Activated naive CD4-positive, alpha-beta T cell treated with anti-CD3 and anti-CD28 coated beads for 36 hours (primary cell): Measurements from ENCODE around the gene GASK1B. TPM values are rescaled to one million over a fixed set of nuclear protein-coding genes. Genes with fewer than 3 reads are reported as not detected.

Experiments
- CTCF ChIA-PET: fragments of 350-600 bp; sonication (Branson Sonifier 250); formaldehyde crosslinking; loops from one replicate; lab custom pipeline; 2021; ENCODE audit warnings: antibody characterized with exemption; lab: Charles Lee
- DNase-seq: peaks from one replicate; pipeline ENCODE4 v3.0.0-alpha.2; 2020
- H3K27ac Mint-ChIP-seq: one replicate; pipeline ENCODE4 v1.8.0; 2021; ENCODE audit warnings: mild to moderate bottlenecking, mixed read lengths
- H3K27me3 Mint-ChIP-seq: one replicate; pipeline ENCODE4 v1.8.0; 2021; ENCODE audit warnings: low read depth, mixed read lengths
- H3K36me3 Mint-ChIP-seq: one replicate; pipeline ENCODE4 v1.8.0; 2021; ENCODE audit warnings: low read depth, mixed read lengths
- H3K4me1 Mint-ChIP-seq: one replicate; pipeline ENCODE4 v1.8.0; 2021; ENCODE audit warnings: low read depth, mixed read lengths
- H3K4me3 Mint-ChIP-seq: one replicate; pipeline ENCODE4 v1.8.0; 2021; ENCODE audit warnings: mild to moderate bottlenecking, moderate library complexity, mixed read lengths
- H3K9me3 Mint-ChIP-seq: one replicate; pipeline ENCODE4 v1.8.0; 2021; ENCODE audit warnings: mixed read lengths
- intact Hi-C: fragments of 100-400 bp; cut with micrococcal nuclease; formaldehyde crosslinking; loops from one replicate; pipeline ENCODE4 v1.15.1; 2023
- total RNA-seq, 2 experiments: library from RNA; stranded (reverse); gene quantifications; one replicate each; pipeline ENCODE4 v1.2.3, GENCODE V29; 2021

The GASK1B gene
- total RNA-seq, 2 experiments from 2014 or later = not detected

DNA sequence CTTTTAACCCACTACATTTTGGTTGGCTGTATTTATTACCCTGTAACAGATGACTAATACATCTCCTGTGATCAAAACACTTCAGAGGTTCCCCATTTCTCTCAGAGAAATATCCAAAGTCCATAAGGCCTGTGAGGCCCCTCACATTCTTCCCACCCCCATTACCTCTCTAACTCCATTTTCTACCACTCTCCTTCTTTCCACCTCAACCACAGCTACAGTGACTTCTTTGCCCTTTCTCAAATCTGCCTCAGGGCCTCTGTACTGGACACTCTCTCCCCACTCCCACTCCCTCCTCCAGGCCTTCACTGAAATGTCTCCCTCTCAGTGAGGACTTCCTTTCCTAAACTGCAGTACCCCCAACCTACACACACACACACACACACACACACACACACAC, 29.1 kb upstream of the GASK1B start:
- no peaks in the 10 kb centered on the region for H3K36me3 Mint-ChIP-seq
- H3K9me3 Mint-ChIP-seq = no peaks in the 10 kb centered on the region
- DNase-seq = no peak
- H3K27me3 Mint-ChIP-seq = no peaks in the 10 kb centered on the region
- CTCF ChIA-PET = no interaction called here
- intact Hi-C loops = no loop called here
- H3K27ac Mint-ChIP-seq = no peak overlapping the region
- H3K4me1 Mint-ChIP-seq = no peaks in the 10 kb centered on the region
- no peak overlapping the region for H3K4me3 Mint-ChIP-seq

DNA sequence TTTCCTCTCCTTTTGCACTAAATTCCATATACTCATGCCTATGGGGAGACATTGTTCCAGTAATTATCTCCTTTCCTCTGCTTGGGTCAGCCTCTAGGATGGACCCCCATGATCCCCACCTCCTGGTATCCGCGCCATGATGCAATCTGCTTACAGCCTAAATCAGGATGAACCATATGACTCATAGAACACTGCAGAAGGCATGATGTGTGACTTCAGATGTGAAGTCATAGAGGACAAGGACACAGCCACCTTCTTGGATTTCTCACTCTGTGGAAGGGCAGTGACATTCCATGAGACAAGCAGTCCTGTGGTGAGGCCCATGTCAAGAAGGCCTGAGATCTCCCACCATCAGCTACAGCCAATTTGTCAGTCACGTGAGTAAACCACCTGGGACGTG, 28.5 kb upstream of the GASK1B start:
- Mint-ChIP-seq H3K27me3 (no peaks in the 10 kb centered on the region), H3K9me3 (no peaks in the 10 kb centered on the region), H3K4me1 (no peaks in the 10 kb centered on the region), H3K36me3 (no peaks in the 10 kb centered on the region), H3K27ac (no peak overlapping the region), H3K4me3 (no peak overlapping the region)
- no peak for DNase-seq
- CTCF ChIA-PET = no interaction called here
- intact Hi-C loops = no loop called here

DNA sequence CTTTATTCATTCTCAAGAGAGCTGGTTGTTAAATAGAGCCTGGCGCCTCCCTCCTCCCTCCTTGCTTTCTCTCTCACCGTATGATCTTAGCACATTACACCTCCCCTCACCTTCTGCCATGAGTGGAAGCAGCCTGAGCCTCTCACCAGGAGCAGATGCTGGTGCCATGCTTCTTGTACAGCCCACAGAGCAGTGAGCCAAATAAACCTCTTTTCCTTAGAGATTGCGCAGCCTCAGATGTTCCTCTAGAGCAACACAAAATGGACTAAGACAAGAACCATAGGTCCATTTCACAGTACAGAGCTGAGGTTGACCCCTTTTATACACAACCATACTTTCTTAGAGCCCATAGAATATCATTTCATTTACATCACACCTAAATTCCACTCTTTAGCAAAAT, 27.4 kb upstream of the GASK1B start:
- no peaks in the 10 kb centered on the region for H3K36me3 Mint-ChIP-seq
- CTCF ChIA-PET = interaction anchor here (0.6 kb wide), 1 partner anchor 1724 kb away, joined by 3 read pairs; no protein-coding TSS in a partner anchor
- H3K27ac Mint-ChIP-seq = no peak overlapping the region
- no peaks in the 10 kb centered on the region for H3K4me1 Mint-ChIP-seq
- H3K27me3 Mint-ChIP-seq = peaks cover 3% of the 10 kb centered on the region
- no peaks in the 10 kb centered on the region for H3K9me3 Mint-ChIP-seq
- H3K4me3 Mint-ChIP-seq = no peak overlapping the region
- intact Hi-C loops = no loop called here
- no peak for DNase-seq

DNA sequence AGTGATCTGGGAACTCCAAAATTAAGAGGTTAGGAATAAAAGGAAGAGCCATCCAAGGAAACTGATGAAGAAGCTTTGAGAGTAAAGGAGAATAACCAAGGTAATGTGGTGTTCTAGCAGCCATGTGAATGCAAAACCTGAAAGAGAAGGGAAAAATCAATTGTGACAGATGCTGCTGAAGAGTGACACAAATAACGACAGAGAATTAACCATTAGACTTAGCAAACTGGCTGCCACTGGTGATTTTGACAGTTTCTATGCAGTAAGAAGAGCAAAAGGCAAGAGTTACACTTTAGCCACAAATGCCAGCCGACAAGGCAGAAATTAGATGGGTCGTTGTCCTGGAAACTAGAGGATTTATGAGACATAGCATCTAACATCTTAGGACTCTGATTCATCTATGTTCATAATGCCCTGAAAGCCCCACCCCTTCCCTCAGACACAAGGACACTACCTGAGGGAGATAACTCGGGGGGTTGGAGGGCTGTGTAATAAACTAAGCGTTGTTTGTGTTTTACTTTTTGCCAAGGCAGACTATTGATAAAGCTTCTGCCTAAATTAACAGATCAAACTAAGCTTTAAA, 24.5 kb upstream of the GASK1B start:
- Mint-ChIP-seq H3K4me3 (no peak overlapping the region), H3K27ac (no peak overlapping the region), H3K9me3 (no peaks in the 10 kb centered on the region), H3K4me1 (no peaks in the 10 kb centered on the region), H3K36me3 (no peaks in the 10 kb centered on the region), H3K27me3 (peaks cover 10% of the 10 kb centered on the region)
- DNase-seq = no peak
- CTCF ChIA-PET = no interaction called here
- intact Hi-C loops = no loop called here

DNA sequence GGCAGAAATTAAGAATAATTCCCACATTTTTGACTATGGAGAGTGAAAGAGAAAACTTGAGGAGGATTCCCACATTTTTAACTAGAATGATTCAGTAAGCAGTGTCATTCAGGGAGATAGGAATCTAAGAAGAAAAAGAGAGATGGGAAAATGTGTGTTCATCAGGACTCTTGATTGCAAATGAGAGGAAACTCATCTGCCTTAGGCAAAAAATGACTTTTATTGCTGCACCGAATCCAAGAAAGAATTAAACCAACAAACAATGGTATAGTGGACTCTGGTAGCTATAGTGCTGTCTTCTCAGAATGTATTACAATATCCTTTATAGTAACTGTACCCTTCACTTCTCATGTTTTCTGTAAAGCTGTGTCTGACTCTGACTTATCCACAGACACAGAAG, 22.5 kb upstream of the GASK1B start:
- Mint-ChIP-seq H3K9me3 (no peaks in the 10 kb centered on the region), H3K27me3 (peaks cover 10% of the 10 kb centered on the region), H3K36me3 (no peaks in the 10 kb centered on the region), H3K27ac (no peak overlapping the region), H3K4me1 (no peaks in the 10 kb centered on the region), H3K4me3 (no peak overlapping the region)
- DNase-seq = no peak
- intact Hi-C loops = no loop called here
- CTCF ChIA-PET = interaction anchor here (0.6 to 1.9 kb wide), 4 partner anchors 10 to 60 kb away, joined by 3 to 5 read pairs (median 4); no protein-coding TSS in a partner anchor

DNA sequence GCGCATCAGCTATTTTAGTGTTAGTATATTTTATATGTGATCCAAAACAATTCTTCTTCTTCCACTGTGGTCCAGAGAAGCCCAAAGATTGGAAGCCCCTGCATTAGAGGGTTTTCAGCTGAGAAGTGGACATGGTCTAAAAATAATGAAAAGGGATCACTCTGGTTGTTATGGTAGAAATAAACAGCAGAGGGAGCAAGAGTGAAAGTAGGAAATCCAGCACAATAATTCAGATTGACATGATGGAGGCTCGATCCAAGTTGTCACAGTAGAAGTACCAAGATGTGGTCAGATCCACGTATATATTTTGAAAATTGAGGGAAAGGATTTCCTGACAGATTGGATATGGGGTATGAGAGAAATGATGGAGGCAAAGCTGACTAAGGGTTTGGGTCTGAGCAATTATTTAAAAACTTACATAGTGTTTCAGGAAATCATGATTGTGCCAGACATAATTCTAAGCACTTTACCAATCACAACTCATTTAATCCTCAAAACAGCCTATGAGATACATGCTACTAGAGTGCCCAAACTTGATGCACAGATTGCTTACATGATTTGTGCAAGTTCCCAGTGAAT, 20.4 kb upstream of the GASK1B start:
- H3K27ac Mint-ChIP-seq = no peak overlapping the region
- no peaks in the 10 kb centered on the region for H3K9me3 Mint-ChIP-seq
- H3K27me3 Mint-ChIP-seq = peaks cover 10% of the 10 kb centered on the region
- intact Hi-C loops = loop anchor here (1.0 kb wide), 2 partner anchors 17 to 62 kb away; partner anchors contain the start of gene TMEM144
- no peaks in the 10 kb centered on the region for H3K4me1 Mint-ChIP-seq
- H3K4me3 Mint-ChIP-seq = no peak overlapping the region
- CTCF ChIA-PET = interaction anchor here (0.6 to 1.7 kb wide), 5 partner anchors 9 to 218 kb away, joined by 3 to 12 read pairs (median 3); no protein-coding TSS in a partner anchor
- no peaks in the 10 kb centered on the region for H3K36me3 Mint-ChIP-seq
- DNase-seq = no peak

DNA sequence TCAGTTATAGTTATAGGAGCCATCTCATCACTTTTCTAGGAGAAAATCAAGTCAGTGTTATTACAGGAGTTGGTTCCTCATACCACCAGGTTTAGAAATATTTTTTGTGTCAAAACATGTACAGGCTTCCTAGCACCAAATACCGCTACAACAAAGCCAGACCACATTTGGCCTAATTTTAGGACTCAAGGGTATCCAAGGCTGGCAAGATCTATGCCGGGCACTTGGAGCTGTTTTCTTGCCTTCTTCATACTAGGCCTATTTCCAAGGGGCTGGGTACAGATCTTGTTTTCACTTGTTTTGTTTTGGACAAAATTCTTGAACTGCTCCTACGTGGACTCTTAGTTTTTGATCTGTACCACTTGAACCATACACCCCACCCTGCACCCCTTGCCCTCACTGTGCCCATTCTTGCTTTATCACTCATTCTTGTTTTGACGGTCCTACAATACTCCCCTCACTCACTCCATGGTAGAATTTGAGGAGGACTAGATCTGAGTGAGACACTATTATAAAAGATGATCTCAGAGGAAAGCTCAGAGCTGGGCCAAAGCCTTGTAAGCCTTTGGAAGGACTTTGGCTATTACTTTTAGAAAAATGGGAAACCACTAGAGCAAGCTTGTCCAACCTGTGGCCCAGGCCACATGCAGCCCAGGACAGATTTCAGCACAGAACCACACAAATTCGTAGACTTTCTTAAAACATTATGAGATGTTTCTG, 19.8 kb upstream of the GASK1B start:
- H3K9me3 Mint-ChIP-seq = no peaks in the 10 kb centered on the region
- CTCF ChIA-PET = interaction anchor here (0.6 to 1.6 kb wide), 2 partner anchors 63 to 219 kb away, joined by 3 to 12 read pairs; no protein-coding TSS in a partner anchor
- H3K27me3 Mint-ChIP-seq = peaks cover 10% of the 10 kb centered on the region
- intact Hi-C loops = loop anchor here (1.0 kb wide), 2 partner anchors 18 to 63 kb away; partner anchors contain the start of gene TMEM144
- no peaks in the 10 kb centered on the region for H3K36me3 Mint-ChIP-seq
- no peak overlapping the region for H3K4me3 Mint-ChIP-seq
- H3K4me1 Mint-ChIP-seq = no peaks in the 10 kb centered on the region
- DNase-seq = no peak
- H3K27ac Mint-ChIP-seq = no peak overlapping the region

DNA sequence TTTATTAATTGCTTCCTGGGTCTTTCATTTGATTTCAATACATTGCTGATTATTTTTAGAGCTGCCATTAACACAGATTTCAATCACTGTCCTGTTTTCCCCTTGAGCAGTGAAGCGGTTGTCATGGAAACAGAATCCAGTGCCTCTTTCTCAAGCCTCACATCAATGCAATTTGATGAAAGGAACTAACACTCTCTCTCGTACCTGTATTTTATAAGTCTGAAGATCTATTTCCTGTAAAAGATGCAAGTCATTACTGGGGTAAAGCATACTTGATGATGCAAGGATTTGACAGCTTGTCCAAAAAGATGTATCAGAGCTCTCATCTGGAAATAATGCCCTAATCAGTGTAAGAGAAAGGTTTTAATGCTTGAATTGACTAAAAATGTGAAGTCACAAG, 17.9 kb upstream of the GASK1B start:
- Mint-ChIP-seq H3K27ac (no peak overlapping the region), H3K4me3 (no peak overlapping the region), H3K4me1 (no peaks in the 10 kb centered on the region), H3K9me3 (no peaks in the 10 kb centered on the region), H3K27me3 (peaks cover 10% of the 10 kb centered on the region), H3K36me3 (no peaks in the 10 kb centered on the region)
- no peak for DNase-seq
- intact Hi-C loops = no loop called here
- CTCF ChIA-PET = interaction anchor here (0.9 kb wide), 1 partner anchor 20 kb away, joined by 3 read pairs; no protein-coding TSS in a partner anchor

DNA sequence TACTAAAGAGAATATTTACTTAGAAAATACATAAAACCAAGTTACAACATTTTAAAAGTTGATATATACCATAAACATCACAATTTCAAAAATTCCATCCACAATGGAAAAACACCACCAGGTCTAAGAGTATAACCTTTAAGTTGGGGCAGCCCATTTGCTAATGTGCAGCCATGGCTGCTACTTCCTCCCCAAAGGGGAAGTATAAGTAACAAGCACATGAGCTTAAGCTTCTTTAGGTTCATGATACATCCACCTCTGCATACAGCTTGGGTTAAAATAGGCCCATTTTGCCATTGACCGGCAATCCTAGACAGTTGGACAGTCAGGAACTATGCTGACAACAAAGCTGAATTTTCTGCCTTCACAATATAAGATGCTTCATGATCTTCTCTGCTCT, 16.6 kb upstream of the GASK1B start:
- Mint-ChIP-seq H3K9me3 (no peaks in the 10 kb centered on the region), H3K36me3 (no peaks in the 10 kb centered on the region), H3K27me3 (peaks cover 3% of the 10 kb centered on the region), H3K4me1 (no peaks in the 10 kb centered on the region), H3K4me3 (no peak overlapping the region), H3K27ac (no peak overlapping the region)
- DNase-seq = no peak
- CTCF ChIA-PET = interaction anchor here (1.3 kb wide), 1 partner anchor 66 kb away, joined by 3 read pairs; no protein-coding TSS in a partner anchor
- intact Hi-C loops = no loop called here

DNA sequence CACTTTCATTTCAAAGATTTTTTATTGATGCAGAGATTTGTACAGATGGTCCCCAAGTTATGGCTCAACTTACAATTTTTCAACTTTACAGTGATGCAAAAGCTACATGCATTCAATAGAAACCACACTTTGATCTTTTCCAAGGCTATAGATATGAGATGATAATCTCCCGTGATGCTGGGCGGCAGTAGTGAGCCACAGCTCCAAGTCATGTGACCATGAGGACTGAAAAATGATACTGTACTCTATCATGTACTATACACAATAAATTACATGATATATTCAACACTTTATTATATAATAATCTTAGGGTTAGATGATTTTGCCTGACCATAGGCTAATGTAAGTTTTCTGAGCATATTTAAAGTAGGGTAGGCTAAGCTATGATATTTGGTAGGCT, 14.0 kb upstream of the GASK1B start:
- intact Hi-C loops = no loop called here
- CTCF ChIA-PET = interaction anchor here (0.9 kb wide), 1 partner anchor 13 kb away, joined by 3 read pairs; no protein-coding TSS in a partner anchor
- H3K4me3 Mint-ChIP-seq = no peak overlapping the region
- H3K36me3 Mint-ChIP-seq = no peaks in the 10 kb centered on the region
- H3K4me1 Mint-ChIP-seq = no peaks in the 10 kb centered on the region
- H3K9me3 Mint-ChIP-seq = no peaks in the 10 kb centered on the region
- H3K27ac Mint-ChIP-seq = no peak overlapping the region
- DNase-seq = no peak
- no peaks in the 10 kb centered on the region for H3K27me3 Mint-ChIP-seq

DNA sequence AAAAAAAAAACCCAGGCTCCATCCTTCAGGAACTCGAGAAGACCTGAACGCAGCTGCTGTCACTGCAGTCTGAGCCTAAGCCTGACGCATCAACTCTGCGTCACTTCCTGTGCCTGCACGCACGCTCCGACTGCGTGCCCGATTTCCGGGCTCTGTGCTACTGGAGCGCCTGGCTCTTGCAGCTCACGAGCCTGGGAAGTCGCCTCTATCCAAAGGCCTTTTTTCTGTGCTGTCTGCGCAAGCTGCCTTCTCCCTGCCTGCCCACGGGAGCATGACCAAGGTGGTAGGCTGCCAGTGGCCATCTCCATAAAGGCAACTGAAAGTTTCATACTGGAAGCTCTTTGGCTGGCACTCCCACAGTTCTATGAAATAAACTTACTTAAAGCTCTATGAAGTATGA, 9.9 kb upstream of the GASK1B start:
- no peaks in the 10 kb centered on the region for H3K36me3 Mint-ChIP-seq
- no peak overlapping the region for H3K27ac Mint-ChIP-seq
- H3K4me3 Mint-ChIP-seq = no peak overlapping the region
- no peaks in the 10 kb centered on the region for H3K27me3 Mint-ChIP-seq
- CTCF ChIA-PET = interaction anchor here (1.5 kb wide), 1 partner anchor 11 kb away, joined by 5 read pairs; no protein-coding TSS in a partner anchor
- H3K4me1 Mint-ChIP-seq = no peaks in the 10 kb centered on the region
- H3K9me3 Mint-ChIP-seq = no peaks in the 10 kb centered on the region
- intact Hi-C loops = no loop called here
- DNase-seq = no peak

DNA sequence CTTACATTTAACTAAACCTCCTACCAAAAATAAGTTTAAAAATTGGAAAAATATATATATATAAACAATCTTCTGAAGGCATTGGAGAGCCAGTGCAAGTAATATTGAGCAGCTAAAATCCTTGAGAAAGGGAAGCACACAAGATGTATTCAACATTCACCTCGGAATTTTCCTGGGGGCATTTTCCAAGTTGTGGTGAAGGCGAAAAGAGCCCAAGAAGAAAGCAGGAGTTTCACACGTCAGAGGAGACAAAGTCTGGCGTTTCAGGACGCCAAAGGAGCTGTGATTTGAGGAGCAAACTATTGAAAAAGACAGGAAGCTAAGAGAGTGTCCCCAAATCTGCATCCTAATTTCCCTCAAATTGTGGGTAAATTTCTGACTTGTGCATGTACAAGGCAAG, 9.1 kb upstream of the GASK1B start:
- Mint-ChIP-seq H3K36me3 (no peaks in the 10 kb centered on the region), H3K27me3 (no peaks in the 10 kb centered on the region), H3K4me1 (no peaks in the 10 kb centered on the region), H3K9me3 (no peaks in the 10 kb centered on the region), H3K27ac (no peak overlapping the region), H3K4me3 (no peak overlapping the region)
- CTCF ChIA-PET = interaction anchor here (1.5 kb wide), 1 partner anchor 12 kb away, joined by 5 read pairs; no protein-coding TSS in a partner anchor
- intact Hi-C loops = no loop called here
- DNase-seq = no peak
